Gastroesophageal sphincter (tissue), 4 donors: ENCODE measurements around the gene TMCO4. TPM values are rescaled to one million over a fixed set of nuclear protein-coding genes. Genes with fewer than 3 reads are reported as not detected.

Source experiments
- ATAC-seq: fragments of 150-250 bp; one replicate; pipeline ENCODE4 v1.9.1; 2016; ENCODE audit warnings: mild to moderate bottlenecking, moderate library complexity
- H3K27ac ChIP-seq, 4 donors: fragments of 200-600 bp; sonication (generic) in 3 of 4; 1 replicate in 3 of 4; 2 replicates in 1 of 4; pipeline ENCODE4 v1.5.1; 2016 to 2019
- H3K27me3 ChIP-seq: fragments of 200-600 bp; sonication (generic); one replicate; pipeline ENCODE4 v1.5.1; 2019
- H3K36me3 ChIP-seq, 2 donors: fragments of 200-600 bp; sonication (generic); one replicate each; pipeline ENCODE4 v1.5.1; 2019; ENCODE audit warnings: control low read depth in 1 of 2
- H3K4me1 ChIP-seq, 3 donors: fragments of 200-600 bp; sonication (generic); 1 replicate in 2 of 3; 2 replicates in 1 of 3; pipeline ENCODE4 v1.5.1; 2016 to 2019; ENCODE audit warnings: control low read depth in 2 of 3
- H3K4me3 ChIP-seq, 2 donors: fragments of 200-600 bp; sonication (generic); one replicate each; pipeline ENCODE4 v1.5.1; 2019; ENCODE audit warnings: mild to moderate bottlenecking in 1 of 2, moderate library complexity in 1 of 2
- H3K9me3 ChIP-seq, 3 donors: fragments of 200-600 bp; sonication (generic); one replicate each; pipeline ENCODE4 v1.5.1; 2017 to 2019; ENCODE audit warnings: control low read depth in 2 of 3
- EP300 ChIP-seq: sonication (generic); formaldehyde crosslinking; IDR thresholded peaks from one replicate; pipeline ENCODE4 v1.6.1; 2017; ENCODE audit warnings: antibody characterized with exemption, mild to moderate bottlenecking
- POLR2A ChIP-seq, 2 donors: fragments of 450-650 bp; IDR thresholded peaks; one replicate each; pipeline ENCODE4 v1.6.1; 2017; ENCODE audit warnings: antibody characterized with exemption in 2 of 2, mild to moderate bottlenecking in 2 of 2, moderate library complexity in 1 of 2
- POLR2AphosphoS5 ChIP-seq: sonication (generic); formaldehyde crosslinking; IDR thresholded peaks from one replicate; pipeline ENCODE4 v1.6.1; 2017; ENCODE audit warnings: antibody characterized with exemption
- WGBS, 2 donors: methylation state at CpG; one replicate each; pipeline ENCODE4 v1.1.5; 2018; ENCODE audit warnings: low coverage in 1 of 2; 5-methylcytosine and 5-hydroxymethylcytosine counted together
- total RNA-seq, 4 donors: library from RNA; depleted of rRNA; stranded (reverse); fragments of >200 nt; gene quantifications; one replicate each; pipeline ENCODE4 v1.1.0, GENCODE V29; 2016
- TF ChIP-seq, protein P1 (sequence below), 4 experiments: fragments of 200-600 bp in 2 of 4; fragments of 450-650 bp in 2 of 4; sonication (generic) in 1 of 4; IDR thresholded peaks; one replicate each; pipeline ENCODE4 v1.5.1; 2017 to 2019; ENCODE audit warnings: antibody characterized with exemption in 4 of 4, mild to moderate bottlenecking in 2 of 4, moderate library complexity in 2 of 4

Gene TMCO4
- total RNA-seq, 4 donors from 2014 or later: 18.1 to 36.9 (median 24.5) TPM

DNA sequence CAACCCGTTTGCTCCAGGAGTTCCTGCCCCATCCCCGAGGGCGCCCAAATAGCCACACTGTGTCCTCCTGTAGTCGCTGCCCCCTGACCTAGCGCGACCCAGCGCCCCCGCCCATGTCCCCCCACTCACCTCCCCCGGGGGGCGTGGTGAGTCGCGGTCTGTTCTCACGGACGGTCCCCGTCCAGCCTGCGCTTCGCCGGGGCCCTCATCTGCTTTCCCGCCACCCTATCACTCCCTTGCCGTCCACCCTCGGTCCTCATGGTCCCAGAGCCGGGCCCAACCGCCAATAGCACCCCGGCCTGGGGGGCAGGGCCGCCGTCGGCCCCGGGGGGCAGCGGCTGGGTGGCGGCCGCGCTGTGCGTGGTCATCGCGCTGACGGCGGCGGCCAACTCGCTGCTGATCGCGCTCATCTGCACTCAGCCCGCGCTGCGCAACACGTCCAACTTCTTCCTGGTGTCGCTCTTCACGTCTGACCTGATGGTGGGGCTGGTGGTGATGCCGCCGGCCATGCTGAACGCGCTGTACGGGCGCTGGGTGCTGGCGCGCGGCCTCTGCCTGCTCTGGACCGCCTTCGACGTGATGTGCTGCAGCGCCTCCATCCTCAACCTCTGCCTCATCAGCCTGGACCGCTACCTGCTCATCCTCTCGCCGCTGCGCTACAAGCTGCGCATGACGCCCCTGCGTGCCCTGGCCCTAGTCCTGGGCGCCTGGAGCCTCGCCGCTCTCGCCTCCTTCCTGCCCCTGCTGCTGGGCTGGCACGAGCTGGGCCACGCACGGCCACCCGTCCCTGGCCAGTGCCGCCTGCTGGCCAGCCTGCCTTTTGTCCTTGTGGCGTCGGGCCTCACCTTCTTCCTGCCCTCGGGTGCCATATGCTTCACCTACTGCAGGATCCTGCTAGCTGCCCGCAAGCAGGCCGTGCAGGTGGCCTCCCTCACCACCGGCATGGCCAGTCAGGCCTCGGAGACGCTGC lies 133.9 kb downstream of the TMCO4 start:
- peaks cover 0 to 21% (median 9%) of the 10 kb centered on the region in 3 donors for H3K4me1 ChIP-seq
- H3K4me3 ChIP-seq: peak overlapping the region in 1 of 2 donors; percentile 46
- peaks cover 71% of the 10 kb centered on the region for H3K27me3 ChIP-seq
- H3K27ac ChIP-seq: no peak overlapping the region
- no peaks in the 10 kb centered on the region for H3K9me3 ChIP-seq
- TF ChIP-seq POLR2A (IDR thresholded peaks at IDR 0.05): no peak
- TF ChIP-seq POLR2AphosphoS5: no peak
- TF ChIP-seq, protein P1, sequence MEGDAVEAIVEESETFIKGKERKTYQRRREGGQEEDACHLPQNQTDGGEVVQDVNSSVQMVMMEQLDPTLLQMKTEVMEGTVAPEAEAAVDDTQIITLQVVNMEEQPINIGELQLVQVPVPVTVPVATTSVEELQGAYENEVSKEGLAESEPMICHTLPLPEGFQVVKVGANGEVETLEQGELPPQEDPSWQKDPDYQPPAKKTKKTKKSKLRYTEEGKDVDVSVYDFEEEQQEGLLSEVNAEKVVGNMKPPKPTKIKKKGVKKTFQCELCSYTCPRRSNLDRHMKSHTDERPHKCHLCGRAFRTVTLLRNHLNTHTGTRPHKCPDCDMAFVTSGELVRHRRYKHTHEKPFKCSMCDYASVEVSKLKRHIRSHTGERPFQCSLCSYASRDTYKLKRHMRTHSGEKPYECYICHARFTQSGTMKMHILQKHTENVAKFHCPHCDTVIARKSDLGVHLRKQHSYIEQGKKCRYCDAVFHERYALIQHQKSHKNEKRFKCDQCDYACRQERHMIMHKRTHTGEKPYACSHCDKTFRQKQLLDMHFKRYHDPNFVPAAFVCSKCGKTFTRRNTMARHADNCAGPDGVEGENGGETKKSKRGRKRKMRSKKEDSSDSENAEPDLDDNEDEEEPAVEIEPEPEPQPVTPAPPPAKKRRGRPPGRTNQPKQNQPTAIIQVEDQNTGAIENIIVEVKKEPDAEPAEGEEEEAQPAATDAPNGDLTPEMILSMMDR (IDR thresholded peaks at IDR 0.05): no peak
- no peak for TF ChIP-seq EP300
- H3K36me3 ChIP-seq: no peaks in the 10 kb centered on the region
- ATAC-seq: no peak
- 0% methylated on average over 1 of the region's 84 CpGs; no CpG with 5 or more reads in 1 of the 2 donors for WGBS, 2 donors

- Histone ChIP-seq H3K36me3 (no peaks in the 10 kb centered on the region), H3K9me3 (no peaks in the 10 kb centered on the region), H3K4me1 (peaks cover 0 to 24% (median 9%) of the 10 kb centered on the region in 3 donors), H3K27me3 (peaks cover 71% of the 10 kb centered on the region), H3K4me3 (peak overlapping the region in 1 of 2 donors; percentile 46), H3K27ac (no peak overlapping the region)
- 0% methylated on average over 1 of the region's 23 CpGs; no CpG with 5 or more reads in 1 of the 2 donors for WGBS, 2 donors
- ATAC-seq: no peak
- TF ChIP-seq EP300 (no peak), POLR2AphosphoS5 (no peak), POLR2A (IDR thresholded peaks at IDR 0.05) (no peak)
- TF ChIP-seq, protein P1 (IDR thresholded peaks at IDR 0.05): no peak
Observed at GRCh38 chr1:19665186-19665495, 134.6 kb downstream of the TMCO4 start.

DNA sequence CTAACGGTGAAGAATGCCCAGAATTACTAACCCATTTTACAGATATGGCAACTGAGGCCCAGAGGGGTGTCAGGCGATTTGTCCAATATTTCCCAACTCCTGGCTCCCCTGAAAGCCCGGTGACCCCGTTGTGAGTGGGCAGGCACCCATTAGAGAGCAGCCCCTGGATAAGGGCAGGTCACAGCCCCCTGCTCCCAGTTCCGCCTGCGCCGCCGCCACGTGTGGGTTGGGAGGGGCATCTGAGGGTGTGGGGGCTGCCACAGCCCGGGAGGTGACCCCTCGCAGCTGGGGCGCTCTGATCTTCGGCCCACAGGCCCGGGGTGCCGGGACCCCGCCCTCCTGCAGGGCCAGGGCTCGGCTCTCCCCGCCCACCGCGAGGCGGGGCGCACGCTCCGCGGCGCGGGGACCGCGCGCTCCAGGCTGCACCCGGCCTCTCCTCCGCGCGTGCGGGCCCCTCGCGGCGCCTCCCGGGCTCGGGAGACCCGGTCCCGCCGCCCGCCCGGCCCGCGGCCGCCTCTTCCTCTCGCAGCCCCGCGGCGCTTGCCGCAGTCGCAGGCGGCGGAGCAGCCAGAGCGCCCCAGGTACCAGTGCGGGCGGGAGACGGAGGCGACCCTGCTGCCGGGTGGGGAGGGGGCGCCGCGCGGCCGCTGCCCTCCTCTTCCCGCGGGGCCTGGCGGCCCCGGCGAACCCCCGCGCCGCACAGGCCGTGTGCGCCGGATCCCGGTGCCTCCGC lies 135.1 kb downstream of the TMCO4 start, which contains the start of gene HTR6:
HTR6 (plus strand) TSS at position 423 of the 733 bp plus-strand sequence. CDS start 879 bp downstream, outside the sequence.
- Histone ChIP-seq H3K36me3 (no peaks in the 10 kb centered on the region), H3K4me3 (peak within 1 kb of the TSS in 1 of 2 donors; percentile 46), H3K9me3 (no peaks in the 10 kb centered on the region), H3K4me1 (peaks cover 0 to 29% (median 9%) of the 10 kb centered on the region in 3 donors), H3K27ac (no peak within 1 kb of the TSS), H3K27me3 (peaks cover 71% of the 10 kb centered on the region)
- WGBS, 2 donors: no CpG with 5 or more reads among the region's 80 CpGs
- TF ChIP-seq, protein P1 (IDR thresholded peaks at IDR 0.05): no peak
- TF ChIP-seq POLR2AphosphoS5: no peak
- no peak for TF ChIP-seq EP300
- TF ChIP-seq POLR2A (IDR thresholded peaks at IDR 0.05): no peak
- no peak for ATAC-seq

GRCh38 chr1:19662313-19662712 lies 137.4 kb downstream of the TMCO4 start:
- no peaks in the 10 kb centered on the region for H3K9me3 ChIP-seq
- no peak for ATAC-seq
- H3K4me3 ChIP-seq: no peak overlapping the region
- H3K27ac ChIP-seq: no peak overlapping the region
- WGBS, 2 donors: 38 to 48% methylated on average over 2 to 3 of the region's 3 CpGs
- peaks cover 0 to 38% (median 9%) of the 10 kb centered on the region in 3 donors for H3K4me1 ChIP-seq
- H3K27me3 ChIP-seq: peaks cover 51% of the 10 kb centered on the region
- TF ChIP-seq, protein P1 (IDR thresholded peaks at IDR 0.05): no peak
- no peak for TF ChIP-seq EP300
- TF ChIP-seq POLR2A (IDR thresholded peaks at IDR 0.05): no peak
- no peak for TF ChIP-seq POLR2AphosphoS5
- peaks cover 0 to 15% of the 10 kb centered on the region in 2 donors for H3K36me3 ChIP-seq
